Measurements from ENCODE around the gene KRTAP20-4.

KRTAP20-4 gene

DNA sequence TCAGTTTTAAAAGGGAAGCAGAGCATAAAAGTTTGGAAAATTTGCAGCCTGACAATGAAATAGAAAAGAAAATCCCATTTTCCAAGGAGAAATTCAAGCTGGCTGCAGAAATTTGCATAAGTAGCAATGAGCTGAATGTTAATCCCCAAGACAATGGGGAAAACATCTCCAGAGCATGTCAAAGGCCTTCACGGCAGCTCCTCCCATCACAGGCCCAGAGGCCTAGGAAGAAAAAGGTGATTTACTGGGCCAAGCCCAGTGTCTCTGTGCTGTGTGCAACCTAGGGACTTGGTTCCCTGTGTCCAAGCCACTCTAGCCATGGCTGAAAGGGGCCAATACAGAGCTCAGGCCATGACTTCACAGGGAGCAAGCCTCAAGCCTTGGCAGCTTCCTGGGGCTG lies 48.3 kb downstream of the KRTAP20-4 start:
- DNase-seq: no peak

Data from suppressor macrophage treated with lipopolysaccharide for 4 hours (primary cell).